ENCODE measurements around the gene APOA4.

The APOA4 gene

GRCh38 chr11:116847612-116848011, 24.5 kb upstream of the APOA4 start:
- CTCF ChIA-PET = interaction anchor here (1.2 kb wide), 1 partner anchor 33 kb away, joined by 5 read pairs; no protein-coding TSS in a partner anchor
- POLR2A ChIA-PET = no interaction called here
- no peak overlapping the region for H3K27ac ChIP-seq (ENCODE audit: extremely low read depth, low read depth, low read length)
- no peak for TF ChIP-seq ZNF354C (tag by site-specific recombination; IDR thresholded peaks at IDR 0.05; ENCODE audit: borderline replicate concordance, low read depth)
- no peak for TF ChIP-seq ZNF341 (tag by site-specific recombination; IDR thresholded peaks at IDR 0.05; ENCODE audit: low read depth)
- TF ChIP-seq, protein P1, sequence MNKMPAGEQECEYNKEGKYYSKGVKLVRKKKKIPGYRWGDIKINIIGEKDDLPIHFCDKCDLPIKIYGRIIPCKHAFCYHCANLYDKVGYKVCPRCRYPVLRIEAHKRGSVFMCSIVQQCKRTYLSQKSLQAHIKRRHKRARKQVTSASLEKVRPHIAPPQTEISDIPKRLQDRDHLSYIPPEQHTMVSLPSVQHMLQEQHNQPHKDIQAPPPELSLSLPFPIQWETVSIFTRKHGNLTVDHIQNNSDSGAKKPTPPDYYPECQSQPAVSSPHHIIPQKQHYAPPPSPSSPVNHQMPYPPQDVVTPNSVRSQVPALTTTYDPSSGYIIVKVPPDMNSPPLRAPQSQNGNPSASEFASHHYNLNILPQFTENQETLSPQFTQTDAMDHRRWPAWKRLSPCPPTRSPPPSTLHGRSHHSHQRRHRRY (tag by site-specific recombination; IDR thresholded peaks at IDR 0.05) = no peak
- TF ChIP-seq ZNF747 (tag by site-specific recombination; IDR thresholded peaks at IDR 0.05) = no peak
- no peak for TF ChIP-seq ZNF16 (tag by site-specific recombination; IDR thresholded peaks at IDR 0.05; ENCODE audit: low read depth)
- no peak for TF ChIP-seq SP7 (tag by site-specific recombination; IDR thresholded peaks at IDR 0.05)
- TF ChIP-seq ZNF677 (tag by site-specific recombination; IDR thresholded peaks at IDR 0.05) = no peak
- TF ChIP-seq ZNF621 (tag by site-specific recombination; IDR thresholded peaks at IDR 0.05) = no peak
- no peak for TF ChIP-seq ZNF23 (tag by site-specific recombination; IDR thresholded peaks at IDR 0.05; ENCODE audit: borderline replicate concordance)
- TF ChIP-seq ZBTB10 (tag by site-specific recombination; IDR thresholded peaks at IDR 0.05) = no peak
- TF ChIP-seq ZNF157 (tag by site-specific recombination; IDR thresholded peaks at IDR 0.05) = no peak
- H3K4me3 ChIP-seq (ENCODE audit: low read depth, low read length) = no peak overlapping the region
- peaks cover 2% of the 10 kb centered on the region; the same call in 1 of the 2 replicates for H3K4me1 ChIP-seq (ENCODE audit: control insufficient read depth, insufficient read depth, low read length)
- peaks cover 0 to 67% of the 10 kb centered on the region in 2 experiments; a peak in 1 of 3 replicates for H3K36me3 ChIP-seq (ENCODE audit: control insufficient read depth in 2 of 2, insufficient read depth in 1 of 2, low read length in 2 of 2)
- H3K9me3 ChIP-seq (ENCODE audit: control insufficient read depth, insufficient read depth, low read depth, low read length) = no peaks in the 10 kb centered on the region

DNA sequence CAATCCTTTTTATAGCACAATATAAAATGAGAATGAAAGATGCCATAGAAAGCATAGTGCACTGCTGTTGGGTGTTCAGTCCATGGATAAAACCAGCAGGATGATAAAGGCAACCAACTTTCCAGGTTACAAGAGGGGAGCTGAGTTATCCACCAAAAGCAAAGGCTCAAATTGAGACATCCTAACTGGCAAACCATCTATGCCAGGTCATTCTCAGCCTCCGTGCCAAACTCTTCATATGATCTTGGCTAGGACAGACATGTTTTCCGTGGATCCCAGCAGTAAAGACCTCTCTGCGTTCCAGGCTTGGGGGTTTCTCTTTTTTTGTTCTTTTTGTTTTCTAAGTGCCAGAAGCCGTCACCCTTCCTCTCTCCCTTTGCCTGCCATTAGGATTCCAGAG, 21.6 kb upstream of the APOA4 start:
- TF ChIP-seq ZNF423 (tag by site-specific recombination; IDR thresholded peaks at IDR 0.05) = no peak
- no peak for TF ChIP-seq ZNF626 (tag by site-specific recombination; IDR thresholded peaks at IDR 0.05)
- TF ChIP-seq, protein P2, sequence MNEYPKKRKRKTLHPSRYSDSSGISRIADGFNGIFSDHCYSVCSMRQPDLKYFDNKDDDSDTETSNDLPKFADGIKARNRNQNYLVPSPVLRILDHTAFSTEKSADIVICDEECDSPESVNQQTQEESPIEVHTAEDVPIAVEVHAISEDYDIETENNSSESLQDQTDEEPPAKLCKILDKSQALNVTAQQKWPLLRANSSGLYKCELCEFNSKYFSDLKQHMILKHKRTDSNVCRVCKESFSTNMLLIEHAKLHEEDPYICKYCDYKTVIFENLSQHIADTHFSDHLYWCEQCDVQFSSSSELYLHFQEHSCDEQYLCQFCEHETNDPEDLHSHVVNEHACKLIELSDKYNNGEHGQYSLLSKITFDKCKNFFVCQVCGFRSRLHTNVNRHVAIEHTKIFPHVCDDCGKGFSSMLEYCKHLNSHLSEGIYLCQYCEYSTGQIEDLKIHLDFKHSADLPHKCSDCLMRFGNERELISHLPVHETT (tag by site-specific recombination; IDR thresholded peaks at IDR 0.05) = no peak
- TF ChIP-seq GLIS2 (tag by site-specific recombination; IDR thresholded peaks at IDR 0.05) = no peak
- TF ChIP-seq KLF1 (tag by site-specific recombination; IDR thresholded peaks at IDR 0.05) = no peak
- H3K4me1 ChIP-seq (ENCODE audit: control insufficient read depth, insufficient read depth, low read length) = no peaks in the 10 kb centered on the region
- ChIA-PET CTCF (interaction anchor here (2.2 kb wide), 1 partner anchor 9 kb away, joined by 6 read pairs; no protein-coding TSS in a partner anchor), POLR2A (no interaction called here)
- H3K9me3 ChIP-seq (ENCODE audit: control insufficient read depth, insufficient read depth, low read depth, low read length) = no peaks in the 10 kb centered on the region
- H3K4me3 ChIP-seq (ENCODE audit: low read depth, low read length) = no peak overlapping the region
- H3K36me3 ChIP-seq (ENCODE audit: control insufficient read depth in 2 of 2, insufficient read depth in 1 of 2, low read length in 2 of 2) = peaks cover 0 to 63% of the 10 kb centered on the region in 2 experiments; a peak in 1 of 3 replicates
- no peak overlapping the region for H3K27ac ChIP-seq (ENCODE audit: extremely low read depth, low read depth, low read length)

- H3K9me3 ChIP-seq (ENCODE audit: control insufficient read depth, insufficient read depth, low read depth, low read length) = no peaks in the 10 kb centered on the region
- no peaks in the 10 kb centered on the region for H3K4me1 ChIP-seq (ENCODE audit: control insufficient read depth, insufficient read depth, low read length)
- no peak overlapping the region for H3K4me3 ChIP-seq (ENCODE audit: low read depth, low read length)
- ChIA-PET POLR2A (interaction anchor here (0.6 kb wide), 1 partner anchor 123 kb away, joined by 4 read pairs; no protein-coding TSS in a partner anchor), CTCF (no interaction called here)
- peaks cover 0 to 52% of the 10 kb centered on the region in 2 experiments; a peak in 1 of 3 replicates for H3K36me3 ChIP-seq (ENCODE audit: control insufficient read depth in 2 of 2, insufficient read depth in 1 of 2, low read length in 2 of 2)
- no peak overlapping the region for H3K27ac ChIP-seq (ENCODE audit: extremely low read depth, low read depth, low read length)
- TF ChIP-seq ZNF311 (tag by site-specific recombination; IDR thresholded peaks at IDR 0.05; ENCODE audit: borderline replicate concordance) = no peak
- no peak for TF ChIP-seq ZSCAN5A (tag by site-specific recombination; IDR thresholded peaks at IDR 0.05)
- no peak for TF ChIP-seq ZNF76 (tag by site-specific recombination; IDR thresholded peaks at IDR 0.05; ENCODE audit: borderline replicate concordance, low read depth)
- no peak for TF ChIP-seq ZNF626 (tag by site-specific recombination; IDR thresholded peaks at IDR 0.05)
- TF ChIP-seq ZNF335 (tag by site-specific recombination; conservative IDR thresholded peaks at IDR 0.05) = no peak
- TF ChIP-seq REPIN1 (tag by site-specific recombination; IDR thresholded peaks at IDR 0.05; ENCODE audit: low read depth) = no peak
- no peak for TF ChIP-seq ZSCAN16 (tag by site-specific recombination; IDR thresholded peaks at IDR 0.05)
- TF ChIP-seq BCL11A (tag by site-specific recombination; IDR thresholded peaks at IDR 0.05; ENCODE audit: low read depth) = no peak
- TF ChIP-seq ZNF449 (tag by site-specific recombination; IDR thresholded peaks at IDR 0.05) = no peak
- TF ChIP-seq ZNF560 (tag by site-specific recombination; IDR thresholded peaks at IDR 0.05; ENCODE audit: borderline replicate concordance) = no peak
Observed at GRCh38 chr11:116843661-116844060, 20.6 kb upstream of the APOA4 start.
